OCI-LY1 (cell line): ENCODE results near the gene NECAB2.

Experiments
- EZH2 ChIP-seq: fragments of 200-600 bp; sonication (generic), shearing (Covaris generic); IDR thresholded peaks from 2 replicates; pipeline ENCODE4 v1.8.0; 2017; ENCODE audit warnings: borderline replicate concordance, mixed run types, mild to moderate bottlenecking, antibody characterized with exemption, low read length, moderate library complexity, mixed read lengths
- TF ChIP-seq, protein P1 (sequence below): fragments of 200-600 bp; sonication (generic), shearing (Covaris generic); IDR thresholded peaks from 2 replicates; pipeline ENCODE4 v1.5.1; 2017; ENCODE audit warnings: mild to moderate bottlenecking, antibody characterized with exemption, low read length, moderate library complexity, mixed read lengths

DNA sequence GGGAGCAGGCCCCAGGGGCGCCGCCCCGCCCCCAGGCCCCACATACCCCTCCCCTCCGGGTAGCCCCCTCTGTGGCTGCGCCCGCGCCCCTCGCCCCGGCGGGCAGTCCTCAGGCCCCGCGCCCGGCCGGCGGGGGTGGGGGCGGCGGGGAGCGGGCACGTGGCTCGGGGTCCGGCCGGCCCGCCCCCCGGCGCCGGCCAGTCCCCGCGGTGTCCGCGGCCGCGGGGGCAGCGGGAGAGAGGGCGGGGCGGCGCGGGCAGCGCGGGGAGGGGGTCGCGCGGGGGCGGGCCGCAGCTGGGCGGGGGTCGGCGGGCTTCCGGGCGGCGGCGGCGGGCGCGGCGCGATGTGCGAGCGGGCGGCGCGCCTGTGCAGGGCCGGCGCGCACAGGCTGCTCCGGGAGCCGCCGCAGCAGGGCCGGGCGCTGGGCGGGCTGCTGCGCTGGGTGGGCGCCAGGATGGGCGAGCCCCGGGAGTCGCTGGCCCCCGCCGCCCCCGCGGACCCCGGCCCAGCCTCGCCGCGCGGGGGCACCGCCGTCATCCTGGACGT lies 335 bp downstream of the NECAB2 start:
- TF ChIP-seq, protein P1, sequence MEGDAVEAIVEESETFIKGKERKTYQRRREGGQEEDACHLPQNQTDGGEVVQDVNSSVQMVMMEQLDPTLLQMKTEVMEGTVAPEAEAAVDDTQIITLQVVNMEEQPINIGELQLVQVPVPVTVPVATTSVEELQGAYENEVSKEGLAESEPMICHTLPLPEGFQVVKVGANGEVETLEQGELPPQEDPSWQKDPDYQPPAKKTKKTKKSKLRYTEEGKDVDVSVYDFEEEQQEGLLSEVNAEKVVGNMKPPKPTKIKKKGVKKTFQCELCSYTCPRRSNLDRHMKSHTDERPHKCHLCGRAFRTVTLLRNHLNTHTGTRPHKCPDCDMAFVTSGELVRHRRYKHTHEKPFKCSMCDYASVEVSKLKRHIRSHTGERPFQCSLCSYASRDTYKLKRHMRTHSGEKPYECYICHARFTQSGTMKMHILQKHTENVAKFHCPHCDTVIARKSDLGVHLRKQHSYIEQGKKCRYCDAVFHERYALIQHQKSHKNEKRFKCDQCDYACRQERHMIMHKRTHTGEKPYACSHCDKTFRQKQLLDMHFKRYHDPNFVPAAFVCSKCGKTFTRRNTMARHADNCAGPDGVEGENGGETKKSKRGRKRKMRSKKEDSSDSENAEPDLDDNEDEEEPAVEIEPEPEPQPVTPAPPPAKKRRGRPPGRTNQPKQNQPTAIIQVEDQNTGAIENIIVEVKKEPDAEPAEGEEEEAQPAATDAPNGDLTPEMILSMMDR, result no peak
- TF ChIP-seq EZH2, result no peak
